ENCODE results near the gene FAM13A. TPM values are rescaled to one million over a fixed set of nuclear protein-coding genes. Genes with fewer than 3 reads are reported as not detected.
A peak's percentile ranks its signal among the peaks of the same experiment; 100 is the strongest.
"Not testable (repeated sequence)": the region's sequence is repeated elsewhere in the genome, so short reads cannot be mapped to it uniquely, and the experiment has no call there.

FAM13A gene
- total and polyA plus RNA-seq, 4 experiments from 2014 or later, result 9.6 to 19.7 (median 13.0) TPM

DNA sequence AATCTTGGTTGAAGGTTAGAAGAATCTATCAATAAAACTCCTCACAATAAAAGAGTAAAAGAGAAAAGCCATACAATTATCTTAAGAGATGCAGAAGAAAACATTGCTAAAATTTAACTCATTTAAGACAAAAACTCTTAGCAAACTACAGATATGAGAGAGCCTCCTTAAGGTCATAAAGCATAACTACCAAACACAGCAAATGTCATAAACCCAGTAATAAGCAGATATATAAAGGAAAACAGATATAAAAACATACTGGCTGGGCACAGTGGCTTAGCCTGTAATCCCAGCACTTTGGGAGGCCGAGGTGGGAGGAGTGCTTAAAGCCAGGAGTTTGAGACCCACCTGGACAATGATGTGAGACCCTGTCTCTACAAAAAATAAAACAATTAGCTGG, 165.3 kb downstream of the FAM13A start:
- Histone ChIP-seq H3K4me3 (ENCODE audit: low read length in 2 of 2) (no peak overlapping the region), H3K27ac (ENCODE audit: low read depth, low read length) (no peak overlapping the region), H3K4me1 (ENCODE audit: insufficient read depth, low read length) (no peaks in the 10 kb centered on the region), H3K27me3 (ENCODE audit: insufficient read depth, low read length) (no peaks in the 10 kb centered on the region), H3K36me3 (ENCODE audit: insufficient read depth, low read length) (no peaks in the 10 kb centered on the region), H3K9me3 (ENCODE audit: control insufficient read depth in 1 of 2, low read length in 2 of 2) (no peaks in the 10 kb centered on the region)
- no peak for DNase-seq
- Mint-ChIP-seq H3K27me3 (peaks cover 2% of the 10 kb centered on the region in 2 donors), H3K36me3 (no peaks in the 10 kb centered on the region), H3K27ac (no peak overlapping the region), H3K9me3 (peaks cover 0 to 2% (median 0%) of the 10 kb centered on the region in 8 donors), H3K4me1 (no peaks in the 10 kb centered on the region), H3K4me3 (no peak overlapping the region)
- POLR2A ChIA-PET (ENCODE audit: partially characterized antibody), result no interaction called here
- intact Hi-C loops (cut with micrococcal nuclease), result no loop called here
- CTCF ChIA-PET (ENCODE audit: partially characterized antibody), result no interaction called here

DNA sequence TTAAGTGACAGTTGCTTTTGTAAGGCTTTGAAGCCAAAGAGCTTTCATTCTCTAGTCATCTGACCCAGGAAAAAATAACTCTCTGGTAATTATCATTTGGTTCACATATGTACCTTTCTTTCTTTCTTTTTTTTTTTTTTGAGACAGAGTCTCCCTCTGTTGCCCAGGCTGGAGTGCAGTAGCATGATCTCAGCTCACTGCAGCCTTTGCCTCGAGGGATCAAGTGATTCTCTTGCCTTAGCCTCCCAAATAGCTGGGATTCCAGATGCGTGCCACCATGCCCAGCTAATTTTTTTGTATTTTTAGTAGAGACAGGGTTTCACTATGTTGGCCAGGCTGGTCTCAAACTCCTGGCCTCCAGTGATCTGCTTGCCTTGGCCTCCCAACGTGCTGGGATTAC, 169.6 kb downstream of the FAM13A start:
- H3K4me3 ChIP-seq (ENCODE audit: low read length in 2 of 2); POLR2A ChIA-PET (ENCODE audit: partially characterized antibody); H3K27me3 ChIP-seq (ENCODE audit: insufficient read depth, low read length); H3K36me3 Mint-ChIP-seq; intact Hi-C loops (cut with micrococcal nuclease); H3K4me1 ChIP-seq (ENCODE audit: insufficient read depth, low read length); H3K27ac Mint-ChIP-seq; H3K36me3 ChIP-seq (ENCODE audit: insufficient read depth, low read length); H3K27me3 Mint-ChIP-seq; H3K9me3 Mint-ChIP-seq; H3K4me3 Mint-ChIP-seq; H3K9me3 ChIP-seq (ENCODE audit: control insufficient read depth in 1 of 2, low read length in 2 of 2); H3K27ac ChIP-seq (ENCODE audit: low read depth, low read length); DNase-seq; H3K4me1 Mint-ChIP-seq: not testable (repeated sequence)
- CTCF ChIA-PET (ENCODE audit: partially characterized antibody), result interaction anchor here (0.7 to 1.1 kb wide), 2 partner anchors 20 to 594 kb away, joined by 3 read pairs; no protein-coding TSS in a partner anchor

DNA sequence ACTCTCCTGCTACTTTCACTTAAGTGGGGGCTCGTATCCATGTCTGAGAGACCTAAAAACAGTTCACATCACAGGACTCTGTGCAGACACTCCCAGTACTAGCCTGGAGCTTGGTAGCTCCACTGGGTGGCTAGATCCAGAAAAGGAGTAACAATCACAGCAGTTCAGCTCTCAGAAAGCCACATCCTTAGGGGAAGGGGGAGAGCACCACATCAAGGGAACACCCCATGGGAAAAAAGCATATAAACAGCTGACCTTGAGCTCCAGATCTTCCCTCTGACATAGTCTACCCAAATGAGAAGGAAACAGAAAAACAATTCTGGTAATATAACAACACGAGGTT, 175.8 kb downstream of the FAM13A start:
- H3K36me3 ChIP-seq (ENCODE audit: insufficient read depth, low read length), result no peaks in the 10 kb centered on the region
- Mint-ChIP-seq H3K27ac (peak overlapping the region in 3 of 7 donors; percentile 36 to 59 (median 36)), H3K27me3 (peaks cover 0 to 2% of the 10 kb centered on the region in 2 donors), H3K4me3 (no peak overlapping the region), H3K4me1 (peaks cover 0 to 6% (median 2%) of the 10 kb centered on the region in 4 donors), H3K36me3 (no peaks in the 10 kb centered on the region), H3K9me3 (peaks cover 0 to 3% (median 0%) of the 10 kb centered on the region in 8 donors)
- POLR2A ChIA-PET (ENCODE audit: partially characterized antibody), result no interaction called here
- no peak overlapping the region for H3K4me3 ChIP-seq (ENCODE audit: low read length in 2 of 2)
- H3K4me1 ChIP-seq (ENCODE audit: insufficient read depth, low read length), result no peaks in the 10 kb centered on the region
- no peaks in the 10 kb centered on the region for H3K9me3 ChIP-seq (ENCODE audit: control insufficient read depth in 1 of 2, low read length in 2 of 2)
- H3K27ac ChIP-seq (ENCODE audit: low read depth, low read length), result no peak overlapping the region
- intact Hi-C loops (cut with micrococcal nuclease), result no loop called here
- no peaks in the 10 kb centered on the region for H3K27me3 ChIP-seq (ENCODE audit: insufficient read depth, low read length)
- CTCF ChIA-PET (ENCODE audit: partially characterized antibody), result no interaction called here
- DNase-seq, result peak in 2 of 5 donors; percentile 3 to 15

DNA sequence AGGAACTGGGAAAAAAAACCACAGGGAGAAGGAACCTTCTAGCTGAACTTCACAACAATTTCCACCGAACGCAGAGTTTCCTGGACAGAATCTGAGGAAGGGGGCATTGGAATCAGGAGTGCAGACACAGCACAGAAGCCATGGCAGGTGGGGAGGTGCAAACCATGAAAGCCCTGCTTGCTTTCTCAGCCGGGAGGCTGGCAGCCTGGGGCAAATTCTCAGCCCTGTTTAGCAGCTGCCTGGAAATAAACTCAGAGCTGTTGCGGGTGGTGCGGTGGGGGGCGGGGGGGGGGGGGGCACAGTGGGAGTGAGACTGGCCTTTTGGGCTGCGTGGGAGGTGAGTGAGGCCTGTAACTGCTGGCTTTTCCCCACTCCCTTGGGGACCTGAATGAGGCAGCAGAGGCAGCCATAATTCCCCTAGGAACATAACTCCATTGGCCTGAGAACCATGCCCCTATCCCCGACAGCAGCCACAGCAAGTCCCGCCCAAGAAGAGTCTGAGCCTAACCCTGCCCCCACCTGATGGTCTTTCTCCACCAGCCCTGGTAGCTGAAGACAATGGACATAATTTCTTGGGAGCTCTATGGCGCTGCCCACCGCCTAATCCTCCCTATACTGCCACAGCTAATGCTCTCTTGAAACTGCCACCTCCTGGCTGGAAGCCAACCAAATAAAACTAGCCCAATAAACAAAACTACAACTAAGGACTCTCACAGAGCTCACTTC, 176.3 kb downstream of the FAM13A start:
- ChIA-PET CTCF (ENCODE audit: partially characterized antibody) (no interaction called here), POLR2A (ENCODE audit: partially characterized antibody) (no interaction called here)
- H3K4me1 ChIP-seq (ENCODE audit: insufficient read depth, low read length), result no peaks in the 10 kb centered on the region
- Mint-ChIP-seq H3K9me3 (peaks cover 0 to 3% (median 0%) of the 10 kb centered on the region in 8 donors), H3K4me3 (no peak overlapping the region), H3K4me1 (peaks cover 0 to 6% (median 2%) of the 10 kb centered on the region in 4 donors), H3K36me3 (no peaks in the 10 kb centered on the region), H3K27ac (peak overlapping the region in 2 of 7 donors; percentile 36 to 59), H3K27me3 (peaks cover 0 to 2% of the 10 kb centered on the region in 2 donors)
- H3K9me3 ChIP-seq (ENCODE audit: control insufficient read depth in 1 of 2, low read length in 2 of 2), result no peaks in the 10 kb centered on the region
- no peak overlapping the region for H3K27ac ChIP-seq (ENCODE audit: low read depth, low read length)
- H3K36me3 ChIP-seq (ENCODE audit: insufficient read depth, low read length), result no peaks in the 10 kb centered on the region
- no peak overlapping the region for H3K4me3 ChIP-seq (ENCODE audit: low read length in 2 of 2)
- intact Hi-C loops (cut with micrococcal nuclease), result no loop called here
- DNase-seq, result no peak
- H3K27me3 ChIP-seq (ENCODE audit: insufficient read depth, low read length), result no peaks in the 10 kb centered on the region

DNA sequence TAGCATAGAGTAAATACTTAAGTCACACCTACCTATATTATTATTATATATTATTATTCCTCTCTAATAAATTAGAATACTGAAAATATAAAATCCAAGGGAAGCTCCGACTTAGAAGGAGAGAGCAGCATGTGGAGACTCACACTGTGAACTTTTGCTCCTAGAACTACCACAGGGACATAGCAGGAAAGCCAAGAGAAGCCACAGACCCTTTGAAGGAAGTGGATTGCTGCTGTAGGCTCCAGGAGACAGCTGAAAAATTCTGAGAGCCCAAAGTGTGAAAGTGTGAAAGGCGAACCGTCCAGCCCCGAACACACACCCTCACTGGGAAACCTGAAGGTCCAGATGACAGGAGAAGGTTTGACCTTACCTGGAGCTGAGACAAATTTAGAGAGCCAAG, 177.0 kb downstream of the FAM13A start:
- intact Hi-C loops (cut with micrococcal nuclease), result no loop called here
- Mint-ChIP-seq H3K27ac (peak overlapping the region in 1 of 7 donors; percentile 20), H3K4me3 (no peak overlapping the region), H3K4me1 (peaks cover 0 to 6% (median 2%) of the 10 kb centered on the region in 4 donors), H3K36me3 (no peaks in the 10 kb centered on the region), H3K9me3 (peaks cover 0 to 3% (median 0%) of the 10 kb centered on the region in 8 donors), H3K27me3 (peaks cover 0 to 2% of the 10 kb centered on the region in 2 donors)
- no peaks in the 10 kb centered on the region for H3K4me1 ChIP-seq (ENCODE audit: insufficient read depth, low read length)
- no peak for DNase-seq
- no peak overlapping the region for H3K4me3 ChIP-seq (ENCODE audit: low read length in 2 of 2)
- no peak overlapping the region for H3K27ac ChIP-seq (ENCODE audit: low read depth, low read length)
- CTCF ChIA-PET (ENCODE audit: partially characterized antibody), result no interaction called here
- H3K27me3 ChIP-seq (ENCODE audit: insufficient read depth, low read length), result no peaks in the 10 kb centered on the region
- H3K9me3 ChIP-seq (ENCODE audit: control insufficient read depth in 1 of 2, low read length in 2 of 2), result no peaks in the 10 kb centered on the region
- POLR2A ChIA-PET (ENCODE audit: partially characterized antibody), result no interaction called here
- H3K36me3 ChIP-seq (ENCODE audit: insufficient read depth, low read length), result no peaks in the 10 kb centered on the region

DNA sequence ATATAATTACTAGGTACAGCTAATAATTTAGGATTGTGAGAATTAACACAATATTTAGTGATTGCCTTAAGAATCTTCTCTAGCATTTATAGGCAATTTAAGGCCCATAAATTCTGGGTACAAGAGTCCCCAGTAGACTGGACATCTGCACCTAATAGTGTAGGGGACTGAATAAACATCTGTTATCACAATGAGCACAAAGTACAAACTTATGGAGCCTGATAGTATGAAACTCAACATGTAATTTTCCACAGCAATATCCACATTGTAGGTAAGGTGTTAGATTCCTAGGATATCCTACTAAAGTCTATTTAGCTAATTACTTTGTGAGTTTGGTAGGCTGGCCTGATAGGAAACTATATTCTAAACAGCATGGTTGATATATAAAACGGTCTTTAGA, 178.3 kb downstream of the FAM13A start:
- POLR2A ChIA-PET (ENCODE audit: partially characterized antibody), result no interaction called here
- Mint-ChIP-seq H3K27ac (no peak overlapping the region), H3K36me3 (no peaks in the 10 kb centered on the region), H3K4me1 (peaks cover 0 to 6% (median 2%) of the 10 kb centered on the region in 4 donors), H3K27me3 (peaks cover 0 to 2% of the 10 kb centered on the region in 2 donors), H3K4me3 (no peak overlapping the region), H3K9me3 (peaks cover 0 to 7% (median 4%) of the 10 kb centered on the region in 8 donors)
- H3K36me3 ChIP-seq (ENCODE audit: insufficient read depth, low read length), result no peaks in the 10 kb centered on the region
- CTCF ChIA-PET (ENCODE audit: partially characterized antibody), result no interaction called here
- no peak for DNase-seq
- H3K27ac ChIP-seq (ENCODE audit: low read depth, low read length), result no peak overlapping the region
- no peaks in the 10 kb centered on the region for H3K4me1 ChIP-seq (ENCODE audit: insufficient read depth, low read length)
- no peaks in the 10 kb centered on the region for H3K27me3 ChIP-seq (ENCODE audit: insufficient read depth, low read length)
- no peaks in the 10 kb centered on the region for H3K9me3 ChIP-seq (ENCODE audit: control insufficient read depth in 1 of 2, low read length in 2 of 2)
- H3K4me3 ChIP-seq (ENCODE audit: low read length in 2 of 2), result no peak overlapping the region
- intact Hi-C loops (cut with micrococcal nuclease), result no loop called here

DNA sequence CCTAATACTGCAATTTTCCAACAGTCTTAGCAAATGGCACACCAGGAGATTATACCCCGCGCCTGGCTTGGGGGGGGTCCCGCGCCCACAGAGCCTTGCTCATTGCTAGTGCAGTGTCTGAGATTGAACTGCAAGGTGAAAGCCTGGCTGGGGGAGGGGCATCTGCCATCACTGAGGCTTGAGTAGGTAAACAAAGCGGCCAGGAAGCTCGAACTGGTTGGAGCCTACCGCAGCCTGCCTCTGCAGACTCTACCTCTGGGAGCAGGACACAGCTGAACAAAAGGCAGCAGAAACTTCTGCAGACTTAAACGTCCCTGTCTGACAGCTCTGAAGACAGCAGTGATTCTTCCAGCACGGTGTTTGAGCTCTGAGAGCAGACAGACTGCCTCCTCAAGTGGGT, 186.6 kb downstream of the FAM13A start:
- ChIA-PET CTCF (ENCODE audit: partially characterized antibody) (interaction anchor here (2.3 kb wide), 1 partner anchor 52 kb away, joined by 6 read pairs; no protein-coding TSS in a partner anchor), POLR2A (ENCODE audit: partially characterized antibody) (no interaction called here)
- no peaks in the 10 kb centered on the region for H3K27me3 ChIP-seq (ENCODE audit: insufficient read depth, low read length)
- H3K27ac ChIP-seq (ENCODE audit: low read depth, low read length), result no peak overlapping the region
- no peaks in the 10 kb centered on the region for H3K36me3 ChIP-seq (ENCODE audit: insufficient read depth, low read length)
- H3K27ac Mint-ChIP-seq, result no peak overlapping the region
- H3K4me1 Mint-ChIP-seq, result no peaks in the 10 kb centered on the region
- no peaks in the 10 kb centered on the region for H3K4me1 ChIP-seq (ENCODE audit: insufficient read depth, low read length)
- no peak for DNase-seq
- intact Hi-C loops (cut with micrococcal nuclease), result no loop called here
- H3K4me3 Mint-ChIP-seq, result no peak overlapping the region
- no peak overlapping the region for H3K4me3 ChIP-seq (ENCODE audit: low read length in 2 of 2)
- H3K9me3 Mint-ChIP-seq, result peaks cover 0 to 9% (median 4%) of the 10 kb centered on the region in 8 donors
- H3K27me3 Mint-ChIP-seq, result peaks cover 0 to 4% of the 10 kb centered on the region in 2 donors
- H3K36me3 Mint-ChIP-seq, result no peaks in the 10 kb centered on the region
- no peaks in the 10 kb centered on the region for H3K9me3 ChIP-seq (ENCODE audit: control insufficient read depth in 1 of 2, low read length in 2 of 2)

Data from CD4-positive, alpha-beta memory T cell (primary cell).